HPDE6-E6E7 (cell line): ENCODE results near the gene FGF7.
"Not testable (repeated sequence)": the region's sequence is repeated elsewhere in the genome, so short reads cannot be mapped to it uniquely, and the experiment has no call there.

Experiments
- DNase-seq: peaks from one replicate; pipeline ENCODE4 v3.0.0; 2011; ENCODE audit warnings: missing footprints; ENCODE audit errors: extremely low spot score

FGF7 gene, protein sequence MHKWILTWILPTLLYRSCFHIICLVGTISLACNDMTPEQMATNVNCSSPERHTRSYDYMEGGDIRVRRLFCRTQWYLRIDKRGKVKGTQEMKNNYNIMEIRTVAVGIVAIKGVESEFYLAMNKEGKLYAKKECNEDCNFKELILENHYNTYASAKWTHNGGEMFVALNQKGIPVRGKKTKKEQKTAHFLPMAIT

DNA sequence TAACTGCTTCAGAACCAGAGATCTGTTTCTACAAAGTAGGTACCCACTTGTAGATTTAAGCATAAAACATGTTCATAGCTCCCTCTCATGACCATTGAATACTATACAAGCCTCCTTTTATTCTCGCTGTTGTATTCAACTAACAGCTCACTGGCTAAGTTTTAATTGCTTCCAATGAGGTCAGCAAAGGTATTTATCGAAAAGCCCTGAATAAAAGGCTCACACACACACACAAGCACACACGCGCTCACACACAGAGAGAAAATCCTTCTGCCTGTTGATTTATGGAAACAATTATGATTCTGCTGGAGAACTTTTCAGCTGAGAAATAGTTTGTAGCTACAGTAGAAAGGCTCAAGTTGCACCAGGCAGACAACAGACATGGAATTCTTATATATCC, at the start of gene FGF7:
Gene FGF7 (plus strand): TSS at position 222 of the 400 bp plus-strand sequence. CDS start 1,056 bp downstream, outside the sequence.
- DNase-seq = no peak

DNA sequence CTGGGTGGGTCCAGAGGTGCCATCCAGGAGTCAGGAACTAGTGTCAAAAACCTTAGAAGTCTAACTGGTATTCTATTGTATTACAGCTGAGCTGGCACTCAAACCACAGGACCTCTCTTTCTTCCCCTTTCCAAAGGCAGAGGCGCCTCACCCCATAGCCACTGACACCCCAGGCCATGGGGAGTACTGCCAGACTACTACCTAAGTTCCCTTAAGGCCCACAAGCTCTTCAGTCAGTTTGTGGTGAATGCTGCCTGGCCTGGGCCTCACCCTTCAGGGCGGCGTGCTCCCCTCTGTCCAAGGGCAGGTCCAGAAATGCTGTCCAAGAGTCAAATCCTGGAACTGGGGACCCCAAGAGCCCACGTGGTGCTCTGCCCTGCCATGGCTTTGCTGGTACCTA, 43.0 kb upstream of the FGF7 start:
- no peak for DNase-seq

DNA sequence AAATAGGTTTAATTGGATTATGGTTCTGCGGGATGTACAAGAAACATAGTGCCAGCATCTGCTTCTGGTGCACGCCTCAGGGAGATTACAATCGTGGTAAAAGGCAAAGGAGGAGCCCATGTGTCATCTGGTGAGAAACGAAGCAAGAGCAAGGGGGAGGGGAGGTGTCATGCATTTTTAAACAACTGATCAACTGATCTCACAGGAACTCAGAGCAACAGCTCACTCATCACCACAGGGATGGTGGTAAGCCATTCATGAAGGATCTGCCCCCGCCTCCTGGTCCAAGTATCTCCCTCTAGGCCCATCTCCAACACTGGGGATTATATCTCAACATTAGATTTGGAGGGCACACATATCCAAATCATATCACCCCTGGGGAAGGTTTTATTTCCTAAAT, 42.1 kb upstream of the FGF7 start:
- no peak for DNase-seq

DNA sequence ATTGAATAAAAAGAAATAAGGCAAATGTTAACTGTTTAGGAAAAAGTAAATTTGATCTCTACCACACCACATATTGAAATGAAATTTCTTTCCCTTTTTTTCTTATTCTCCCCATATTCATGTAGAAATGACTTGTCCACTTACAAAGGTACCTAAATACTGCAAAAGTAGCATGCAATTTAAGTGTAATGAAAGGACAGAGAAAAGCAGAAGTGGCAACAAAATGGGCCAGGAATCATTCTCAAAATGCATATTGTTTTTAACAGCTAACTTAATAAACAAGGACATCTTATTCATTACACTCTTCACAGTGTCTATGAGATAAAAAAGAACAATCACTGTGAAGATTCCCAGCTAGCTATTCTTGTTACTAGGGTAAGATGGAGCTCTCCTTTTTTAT, 40.6 kb upstream of the FGF7 start:
- DNase-seq = no peak

DNA sequence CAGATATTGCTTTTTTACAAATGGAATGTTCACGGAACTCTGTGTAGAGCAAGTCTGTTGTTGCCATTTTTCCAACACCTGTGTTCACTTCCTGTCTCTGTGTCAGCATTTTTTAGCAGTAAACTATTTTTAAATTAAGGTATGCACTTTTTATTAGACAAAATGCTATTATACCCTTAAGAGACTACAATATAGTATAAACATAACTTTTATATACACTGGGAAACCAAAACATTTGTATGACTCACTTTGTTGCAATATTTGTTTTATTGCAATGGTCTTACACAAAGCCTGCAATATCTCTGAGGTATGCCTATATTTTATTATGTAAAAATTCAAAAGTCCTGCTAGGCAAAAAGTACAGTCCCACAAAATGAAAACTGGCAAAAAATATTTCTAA, 39.8 kb upstream of the FGF7 start:
- no peak for DNase-seq

DNA sequence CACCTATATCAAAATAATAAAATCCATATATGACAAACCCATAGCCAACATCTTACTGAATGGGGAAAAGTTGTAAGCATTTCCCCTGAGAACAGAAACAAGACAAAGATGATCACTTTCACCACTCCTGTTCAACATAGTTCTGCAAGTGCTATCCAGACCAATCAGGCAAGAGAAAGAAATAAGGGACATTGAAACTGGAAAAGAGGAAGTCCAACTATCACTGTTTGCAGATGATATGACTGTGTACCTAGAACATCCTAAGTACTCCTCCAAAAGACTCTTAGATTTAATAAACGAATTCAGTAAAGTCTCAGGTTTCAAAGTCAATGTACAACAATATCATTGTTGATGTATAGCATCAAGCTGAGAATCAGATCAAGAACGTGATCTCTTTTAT, 35.6 kb upstream of the FGF7 start:
- DNase-seq = no peak

DNA sequence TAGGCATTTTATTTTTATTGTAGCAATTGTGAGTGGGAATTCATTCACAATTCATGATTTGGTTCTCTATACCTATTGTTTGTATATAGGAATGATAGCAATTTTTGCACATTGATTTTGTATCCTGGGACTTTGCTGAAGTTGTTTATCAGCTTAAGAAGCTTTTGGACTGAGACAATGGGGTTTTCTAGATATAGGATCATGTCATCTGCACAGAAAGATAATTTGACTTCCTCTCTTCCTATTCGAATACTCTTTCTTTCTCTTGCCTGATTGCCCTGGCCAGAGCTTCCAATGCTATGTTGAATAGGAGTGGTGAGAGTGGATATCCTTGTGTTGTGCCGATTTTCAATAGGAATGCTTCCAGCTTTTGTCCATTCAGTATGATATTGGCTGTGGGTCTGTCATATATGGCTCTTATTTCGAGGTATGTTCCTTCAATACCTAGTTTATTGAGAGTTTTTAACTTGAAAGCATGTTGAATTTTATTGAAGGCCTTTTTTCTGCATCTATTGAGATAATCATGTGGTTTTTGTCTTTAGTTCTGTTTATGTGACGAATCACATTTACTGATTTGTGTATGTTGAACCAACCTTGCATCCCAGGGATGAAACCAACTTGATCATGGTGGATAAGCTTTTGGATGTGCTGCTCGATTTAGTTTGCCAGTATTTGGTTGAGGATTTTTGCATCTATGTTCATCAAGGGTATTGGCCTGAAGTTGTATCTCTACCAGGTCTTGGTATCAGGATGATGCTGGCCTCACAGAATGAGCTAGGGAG, 20.3 kb upstream of the FGF7 start:
- DNase-seq = not testable (repeated sequence)

DNA sequence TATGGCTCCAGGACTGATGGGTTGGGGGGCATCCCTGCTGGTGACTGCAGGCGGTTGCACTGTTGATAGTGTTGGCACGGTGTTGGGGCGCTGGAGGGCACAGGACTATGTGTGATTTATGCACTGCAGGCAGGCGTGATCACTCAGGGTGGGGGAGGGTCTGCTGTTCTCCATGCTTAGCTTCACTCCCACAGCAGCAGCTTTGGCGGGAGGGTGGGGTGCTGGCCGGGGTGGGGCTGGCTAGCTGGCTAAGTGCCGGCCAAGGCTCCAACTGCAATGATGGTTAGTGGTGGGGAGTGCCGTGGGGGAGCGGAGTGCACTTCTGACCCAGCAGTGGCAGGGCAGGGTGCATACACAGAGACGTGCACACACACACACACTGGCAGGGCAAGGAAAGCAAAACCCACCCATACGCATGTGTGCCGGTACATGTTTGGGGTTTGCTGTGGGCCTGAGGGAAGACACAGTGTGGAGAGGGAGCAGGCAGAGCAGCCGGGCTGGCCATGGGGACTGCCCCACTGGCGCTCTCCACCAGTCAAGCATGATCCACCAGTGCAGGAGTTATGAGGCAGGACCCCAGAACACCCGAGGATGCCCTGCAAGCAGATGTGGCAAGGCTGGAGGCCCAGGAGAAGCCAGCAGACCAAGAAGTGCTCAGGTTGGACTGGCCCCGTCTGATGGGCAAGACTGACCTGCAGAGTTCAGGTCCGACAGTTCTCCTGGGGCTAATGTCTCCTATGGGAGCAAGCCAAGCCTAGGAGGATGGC, 16.5 kb upstream of the FGF7 start:
- DNase-seq = no peak

DNA sequence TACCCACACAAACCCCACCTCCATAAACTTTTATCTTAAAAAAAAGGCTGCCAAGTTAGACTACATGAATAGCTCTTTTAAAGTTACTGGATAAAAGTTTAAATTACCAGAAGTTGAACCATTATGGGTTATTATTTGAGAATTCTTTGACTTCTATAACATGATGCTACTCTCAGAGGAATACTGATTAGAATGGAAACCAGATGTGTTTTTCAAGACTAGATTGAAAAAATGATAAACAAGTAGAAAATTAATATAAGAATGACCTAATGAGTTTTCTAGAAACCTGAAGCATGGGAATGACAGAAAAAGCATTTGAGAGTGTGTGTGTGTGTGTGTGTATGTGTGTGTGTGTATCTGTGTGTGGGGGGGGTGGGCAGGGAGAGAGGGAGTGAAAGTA, 12.4 kb upstream of the FGF7 start:
- DNase-seq = no peak

DNA sequence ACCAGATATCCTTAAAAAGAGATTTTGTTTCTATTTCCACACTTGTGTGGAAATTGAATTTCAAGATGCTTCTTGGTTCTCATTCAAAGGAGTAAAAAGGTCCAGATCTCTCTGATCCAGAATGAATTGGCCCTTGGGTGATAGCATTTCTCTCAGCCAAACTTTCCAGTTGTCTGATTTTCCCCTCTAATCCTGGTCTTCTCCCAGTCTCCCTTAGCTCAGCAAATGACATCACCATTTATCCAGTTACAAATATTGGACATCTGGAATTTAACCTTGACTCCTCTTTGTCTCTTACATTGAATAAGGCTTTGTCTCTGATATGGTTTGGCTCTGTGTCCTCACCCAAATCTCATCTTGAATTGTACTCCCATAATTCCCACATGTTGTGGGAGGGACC, 10.2 kb upstream of the FGF7 start:
- no peak for DNase-seq

DNA sequence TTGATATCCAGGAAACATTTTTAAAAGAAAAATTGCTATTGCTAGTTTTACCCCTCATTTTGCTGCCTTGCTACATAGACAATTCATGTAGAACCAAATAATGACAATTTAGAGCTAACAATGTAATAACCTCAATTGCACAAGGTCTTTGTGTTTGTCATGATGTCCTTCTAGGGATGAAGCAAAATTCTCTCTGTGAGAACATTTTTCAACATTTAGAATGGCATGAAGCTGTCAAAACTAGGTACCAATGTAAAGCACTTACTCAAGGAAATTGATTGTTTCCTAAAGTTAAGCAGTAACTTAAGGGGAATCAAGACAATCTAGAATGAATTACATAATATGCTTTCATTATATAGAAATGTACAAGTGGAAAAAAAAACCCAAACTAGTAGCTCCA, 7.9 kb upstream of the FGF7 start:
- no peak for DNase-seq

DNA sequence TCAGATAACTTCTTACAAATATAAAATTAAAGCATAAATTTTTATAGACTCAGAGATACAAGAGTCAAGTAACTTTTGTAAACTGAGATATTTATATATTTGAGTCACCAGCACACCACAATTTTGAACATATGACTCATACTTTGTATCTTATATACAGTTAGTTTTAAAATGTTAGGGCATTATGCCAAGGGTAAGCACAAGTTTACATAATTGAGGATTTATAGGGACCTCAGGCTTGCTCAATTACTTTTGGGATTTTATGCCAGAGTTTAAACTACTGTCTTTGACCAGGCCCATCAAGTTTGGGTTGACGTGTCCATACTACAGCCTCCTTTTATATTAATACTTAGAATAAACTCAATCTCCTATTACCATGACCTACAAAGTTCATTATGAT, 7.4 kb upstream of the FGF7 start:
- DNase-seq = no peak

DNA sequence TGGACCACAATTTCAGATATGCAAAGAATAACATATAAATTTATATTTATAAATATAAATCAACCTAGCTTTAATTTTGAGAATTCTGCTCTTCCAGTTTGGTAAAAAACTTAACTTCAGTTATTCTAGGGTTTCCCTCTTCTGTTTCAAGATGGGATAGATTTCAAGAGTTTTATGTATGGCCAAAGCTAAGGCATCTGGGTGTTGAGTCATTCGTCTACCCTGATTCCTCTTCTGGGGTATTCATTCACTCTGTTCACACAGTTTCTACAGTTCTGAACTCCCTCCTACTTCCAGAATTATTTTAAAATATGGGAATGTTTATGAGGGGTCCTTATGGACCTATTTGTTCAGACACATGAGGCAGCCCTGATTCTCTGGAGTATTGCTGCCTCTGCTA, 4.2 kb upstream of the FGF7 start:
- DNase-seq = no peak

DNA sequence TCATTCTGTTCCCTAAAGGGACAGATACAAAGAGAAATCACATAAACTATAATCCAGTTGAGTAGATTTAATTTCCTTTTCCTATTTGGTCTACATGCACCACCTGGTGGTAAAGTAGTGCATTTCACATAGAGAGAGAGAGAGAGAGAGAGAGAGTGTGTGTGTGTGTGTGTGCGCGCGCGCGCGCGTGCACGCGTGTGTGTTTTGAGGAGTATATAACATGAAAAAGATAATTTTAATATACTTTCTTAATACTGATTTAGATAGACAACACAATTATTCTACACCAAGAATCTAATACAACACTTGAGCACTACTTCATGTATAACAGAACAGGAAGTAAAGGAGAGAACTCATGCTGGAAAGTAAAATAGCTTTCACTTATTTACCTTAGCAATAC, 1.1 kb upstream of the FGF7 start:
- DNase-seq = no peak

DNA sequence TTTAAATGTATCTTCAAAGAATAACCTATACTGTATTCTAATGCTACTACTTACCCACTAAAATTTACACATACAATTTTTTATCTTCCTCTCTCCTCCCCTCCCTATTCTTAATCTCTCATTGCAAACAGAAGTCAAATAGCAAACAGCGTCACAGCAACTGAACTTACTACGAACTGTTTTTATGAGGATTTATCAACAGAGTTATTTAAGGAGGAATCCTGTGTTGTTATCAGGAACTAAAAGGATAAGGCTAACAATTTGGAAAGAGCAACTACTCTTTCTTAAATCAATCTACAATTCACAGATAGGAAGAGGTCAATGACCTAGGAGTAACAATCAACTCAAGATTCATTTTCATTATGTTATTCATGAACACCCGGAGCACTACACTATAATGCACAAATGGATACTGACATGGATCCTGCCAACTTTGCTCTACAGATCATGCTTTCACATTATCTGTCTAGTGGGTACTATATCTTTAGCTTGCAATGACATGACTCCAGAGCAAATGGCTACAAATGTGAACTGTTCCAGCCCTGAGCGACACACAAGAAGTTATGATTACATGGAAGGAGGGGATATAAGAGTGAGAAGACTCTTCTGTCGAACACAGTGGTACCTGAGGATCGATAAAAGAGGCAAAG, 984 bp downstream of the FGF7 start:
- DNase-seq = no peak

DNA sequence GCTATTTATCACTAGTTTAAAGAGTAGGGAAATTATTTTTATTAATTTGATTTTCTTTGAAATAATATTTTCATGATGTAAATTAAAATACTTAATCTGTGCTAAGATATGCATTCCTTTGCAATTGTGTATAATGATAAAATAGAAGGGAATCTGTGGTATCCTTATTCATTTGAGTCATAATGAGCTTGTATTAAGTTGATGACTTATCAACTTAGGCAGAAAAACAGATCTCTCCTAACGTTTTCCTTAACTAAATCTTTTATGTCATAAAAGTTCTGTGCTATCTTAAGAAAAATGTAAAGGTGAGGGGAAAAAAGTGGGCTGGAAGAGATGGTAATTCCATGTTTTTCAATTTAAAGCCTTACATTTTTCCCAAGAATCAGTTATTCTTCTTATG, 1.9 kb downstream of the FGF7 start:
- no peak for DNase-seq

DNA sequence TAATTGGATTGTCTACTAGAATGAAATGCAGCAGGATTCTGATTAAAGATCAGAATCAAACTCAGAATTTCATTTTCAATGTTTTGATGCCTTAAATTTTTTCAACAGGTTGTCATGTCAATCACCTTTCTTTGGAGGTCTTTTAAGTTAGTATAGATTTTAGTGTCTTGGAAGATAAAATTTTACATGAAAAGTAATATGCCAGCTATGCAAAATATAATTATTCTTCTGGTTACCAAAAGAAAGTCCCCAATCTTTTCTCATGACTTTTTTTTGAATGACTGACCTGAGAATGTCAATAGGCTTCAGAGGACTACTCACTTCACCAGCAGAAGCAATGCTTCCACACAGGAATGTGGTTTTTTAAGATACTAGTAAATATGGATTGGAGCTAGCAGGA, 4.3 kb downstream of the FGF7 start:
- DNase-seq = no peak

DNA sequence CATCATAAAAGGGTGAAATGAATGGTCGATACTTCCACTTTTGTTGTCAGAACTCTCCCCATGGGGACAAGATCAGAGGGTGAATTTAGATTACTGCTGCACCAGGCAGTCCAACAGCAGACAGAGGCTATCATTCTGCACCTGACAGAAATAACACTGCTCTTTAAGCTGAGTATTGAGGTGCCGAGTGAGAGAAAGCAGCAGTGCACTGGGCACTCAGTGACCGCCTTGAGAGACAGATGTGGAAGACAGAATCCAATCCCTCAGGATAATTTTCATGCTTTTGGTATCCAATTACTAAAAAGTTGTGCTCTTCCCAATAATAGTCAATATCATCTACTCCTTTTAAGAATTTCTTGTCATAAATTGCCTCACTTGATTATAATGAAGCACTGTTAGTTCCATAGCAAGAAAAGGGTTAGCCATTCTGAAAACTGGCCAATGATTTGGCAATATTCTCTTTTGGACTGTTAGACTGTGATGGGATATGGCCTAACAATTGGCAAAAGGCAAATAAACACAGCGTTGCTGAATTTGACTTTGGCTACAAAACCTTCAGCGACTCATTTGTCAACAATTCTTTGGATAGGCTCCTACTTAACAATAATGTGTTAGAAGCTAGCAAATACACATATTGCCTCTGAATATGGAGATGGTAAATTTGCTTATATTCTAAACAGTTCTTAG, 5.5 kb downstream of the FGF7 start:
- DNase-seq = no peak

DNA sequence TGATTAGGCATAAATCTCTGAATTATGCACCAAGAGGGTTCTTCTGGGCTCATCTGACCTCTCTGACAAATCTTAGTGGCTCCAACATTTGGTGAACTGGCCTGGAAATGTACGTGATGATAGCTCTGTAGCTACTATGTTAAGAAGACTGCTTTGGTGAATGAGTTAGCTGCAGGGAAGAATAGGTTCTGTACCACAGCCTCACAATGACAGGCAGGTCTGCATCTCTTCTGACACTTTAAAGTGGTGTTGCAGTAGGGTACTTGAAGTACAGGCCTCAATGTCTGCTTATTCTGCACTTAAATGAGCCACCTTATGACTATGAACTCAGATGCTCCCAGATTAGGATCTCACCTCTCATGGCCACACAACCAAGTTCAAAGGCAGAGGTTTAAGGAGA, 7.0 kb downstream of the FGF7 start:
- DNase-seq = no peak

DNA sequence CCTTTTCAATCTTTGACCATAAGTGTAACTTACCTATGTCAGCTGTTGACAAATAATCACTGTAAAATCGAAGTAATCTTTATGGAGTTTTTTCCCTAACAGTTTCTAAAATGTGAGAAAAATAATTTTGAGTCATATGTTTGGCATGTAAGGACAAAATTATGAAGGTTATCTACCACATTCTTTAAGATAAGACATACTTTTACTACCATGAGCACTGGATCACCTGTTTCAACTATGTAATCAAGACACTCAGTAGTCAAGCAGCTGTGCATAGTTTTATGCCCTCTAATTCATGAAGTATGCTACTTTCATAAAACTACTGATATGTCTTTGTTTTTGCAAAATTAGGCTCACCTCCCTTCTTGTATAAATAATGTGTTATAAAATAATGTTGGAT, 12.1 kb downstream of the FGF7 start:
- DNase-seq = no peak

DNA sequence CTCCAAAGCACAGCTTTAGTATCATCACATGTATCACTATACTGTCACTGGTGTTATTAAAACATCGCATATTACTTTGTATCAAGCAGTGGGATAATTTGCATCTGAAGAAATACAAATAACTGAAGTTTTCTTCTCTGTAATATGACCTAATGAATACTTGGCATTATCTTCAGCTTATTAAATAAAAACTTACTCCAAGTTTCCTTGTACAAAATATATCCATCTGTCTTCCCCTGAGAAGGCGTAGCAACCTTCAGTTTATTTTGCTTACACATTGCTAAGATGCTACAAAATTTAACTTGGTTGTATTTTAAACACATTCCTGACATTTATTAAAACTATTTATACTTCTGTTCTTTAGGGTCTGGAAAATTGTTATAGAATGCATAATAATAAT, 13.7 kb downstream of the FGF7 start:
- no peak for DNase-seq
